ENCODE measurements around the gene TRIM74. TPM values are rescaled to one million over a fixed set of nuclear protein-coding genes. Genes with fewer than 3 reads are reported as not detected.
"Not testable (repeated sequence)": the region's sequence is repeated elsewhere in the genome, so short reads cannot be mapped to it uniquely, and the experiment has no call there.

The TRIM74 gene
- 1.0 TPM for total RNA-seq (ENCODE audit: unreplicated experiment)
- long read RNA-seq, result 0 reads

DNA sequence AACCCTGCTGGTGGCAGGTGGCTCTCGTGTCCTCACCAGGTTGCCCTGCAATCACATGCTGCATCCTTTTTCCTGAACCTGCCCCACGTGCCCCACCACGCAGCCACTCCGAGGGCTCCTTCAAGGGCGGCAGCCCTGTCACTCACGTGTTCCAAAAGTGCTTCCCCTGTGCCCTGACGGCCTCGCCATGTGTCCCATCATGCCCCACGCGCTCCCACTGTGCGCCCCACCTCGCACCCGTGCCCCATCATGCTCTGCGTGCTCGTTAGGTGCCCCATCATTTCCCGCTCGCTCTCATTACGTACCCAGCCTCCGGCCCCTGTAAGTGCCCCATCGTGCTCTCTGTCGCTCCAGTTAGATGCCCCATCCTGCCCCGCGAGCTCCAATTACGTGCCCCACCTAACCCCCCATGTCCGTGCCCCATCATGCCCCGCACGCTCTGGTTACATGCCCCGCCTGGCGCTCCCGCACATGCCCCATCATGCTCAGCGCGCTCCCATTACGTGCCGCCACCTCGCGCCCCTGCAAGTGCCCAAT lies at the start of gene TRIM74:
TSS of gene TRIM74 (minus strand) at position 487 of the 537 bp plus-strand sequence. CDS start 3,309 bp downstream, outside the sequence.
- not testable (repeated sequence) for H3K4me3 Mint-ChIP-seq (ENCODE audit: unreplicated experiment); DNase-seq (ENCODE audit: low spot score); H3K4me1 Mint-ChIP-seq (ENCODE audit: unreplicated experiment); H3K36me3 Mint-ChIP-seq (ENCODE audit: low read depth, unreplicated experiment); H3K27me3 Mint-ChIP-seq (ENCODE audit: unreplicated experiment); H3K9me3 Mint-ChIP-seq (ENCODE audit: unreplicated experiment); H3K27ac Mint-ChIP-seq (ENCODE audit: unreplicated experiment)

DNA sequence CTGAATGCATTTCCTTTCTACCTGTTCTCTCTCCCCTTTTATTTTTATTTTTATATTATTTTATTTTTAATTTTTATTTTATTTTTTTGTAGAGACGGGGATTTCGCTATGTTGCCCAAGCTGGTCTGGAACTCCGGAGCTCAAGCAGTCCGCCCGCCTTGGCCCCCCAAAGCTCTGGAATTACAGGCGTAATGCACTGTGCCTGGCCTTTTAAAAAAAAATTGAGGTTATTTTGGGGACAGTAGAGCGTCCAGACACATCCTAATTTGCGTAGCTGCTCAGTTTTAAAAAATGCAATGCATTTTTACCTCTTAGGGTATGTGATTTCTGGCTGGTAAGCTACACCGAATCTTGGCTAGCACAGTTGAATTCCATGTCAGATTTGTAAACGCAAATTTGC lies 37.2 kb upstream of the TRIM74 start:
- H3K4me1 Mint-ChIP-seq (ENCODE audit: unreplicated experiment); H3K27me3 Mint-ChIP-seq (ENCODE audit: unreplicated experiment); H3K9me3 Mint-ChIP-seq (ENCODE audit: unreplicated experiment); H3K36me3 Mint-ChIP-seq (ENCODE audit: low read depth, unreplicated experiment); H3K4me3 Mint-ChIP-seq (ENCODE audit: unreplicated experiment); H3K27ac Mint-ChIP-seq (ENCODE audit: unreplicated experiment); DNase-seq (ENCODE audit: low spot score): not testable (repeated sequence)

DNA sequence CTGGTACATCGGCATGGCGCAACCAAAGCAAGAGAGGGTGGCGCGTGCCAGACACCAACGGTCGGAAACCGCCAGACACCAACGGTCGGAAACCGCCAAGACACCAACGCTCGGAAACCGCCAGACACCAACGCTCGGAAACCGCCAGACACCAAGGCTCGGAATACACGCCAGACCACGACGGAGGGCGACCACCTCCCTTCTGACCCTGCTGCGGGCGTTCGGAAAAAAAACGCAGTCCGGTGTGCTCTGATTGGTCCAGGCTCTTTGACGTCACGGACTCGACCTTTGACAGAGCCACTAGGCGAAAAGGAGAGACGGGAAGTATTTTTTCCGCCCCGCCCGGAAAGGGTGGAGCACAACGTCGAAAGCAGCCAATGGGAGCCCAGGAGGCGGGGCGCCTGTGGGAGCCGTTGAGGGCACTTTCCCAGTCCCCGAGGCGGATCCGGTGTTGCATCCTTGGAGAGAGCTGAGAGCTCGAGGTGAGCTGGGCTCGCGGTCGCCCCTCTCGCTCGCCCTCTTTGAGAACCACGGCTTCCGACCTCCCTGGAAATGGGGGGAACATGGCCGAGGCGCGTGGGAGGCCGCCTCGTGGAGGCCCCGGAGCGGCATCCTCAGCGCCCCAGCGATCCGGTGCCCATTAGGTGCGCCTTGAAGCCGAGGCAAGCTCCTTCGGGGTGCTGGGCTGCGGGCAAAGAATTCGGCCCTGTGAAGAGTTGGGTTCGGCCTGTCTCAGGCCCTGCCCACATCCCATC lies 36.6 kb upstream of the TRIM74 start:
- not testable (repeated sequence) for H3K36me3 Mint-ChIP-seq (ENCODE audit: low read depth, unreplicated experiment); H3K27me3 Mint-ChIP-seq (ENCODE audit: unreplicated experiment); H3K9me3 Mint-ChIP-seq (ENCODE audit: unreplicated experiment); H3K4me1 Mint-ChIP-seq (ENCODE audit: unreplicated experiment)
- Mint-ChIP-seq H3K27ac (ENCODE audit: unreplicated experiment) (peak overlapping the region; percentile 92), H3K4me3 (ENCODE audit: unreplicated experiment) (peak overlapping the region; percentile 96)
- DNase-seq (ENCODE audit: low spot score), result peak; percentile 74

DNA sequence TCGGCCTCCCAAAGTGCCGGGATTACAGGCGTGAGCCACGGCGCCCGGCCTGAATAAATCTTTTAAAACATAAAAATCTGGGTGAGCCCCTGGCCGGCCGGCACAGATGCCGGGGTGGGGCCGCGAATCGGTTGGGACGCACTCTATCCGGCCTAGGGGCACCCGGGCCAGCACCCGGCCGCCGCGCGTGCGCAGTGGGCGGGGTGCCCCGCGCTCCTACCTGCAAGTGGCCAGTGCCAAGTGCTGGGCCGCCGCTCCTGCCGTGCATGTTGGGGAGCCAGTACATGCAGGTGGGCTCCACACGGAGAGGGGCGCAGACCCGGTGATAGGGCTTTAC lies 36.1 kb upstream of the TRIM74 start:
- H3K36me3 Mint-ChIP-seq (ENCODE audit: low read depth, unreplicated experiment); H3K9me3 Mint-ChIP-seq (ENCODE audit: unreplicated experiment); H3K4me1 Mint-ChIP-seq (ENCODE audit: unreplicated experiment); H3K27me3 Mint-ChIP-seq (ENCODE audit: unreplicated experiment): not testable (repeated sequence)
- peak overlapping the region; percentile 92 for H3K27ac Mint-ChIP-seq (ENCODE audit: unreplicated experiment)
- peak overlapping the region; percentile 96 for H3K4me3 Mint-ChIP-seq (ENCODE audit: unreplicated experiment)
- peak; percentile 67 for DNase-seq (ENCODE audit: low spot score)

- not testable (repeated sequence) for H3K9me3 Mint-ChIP-seq (ENCODE audit: unreplicated experiment); DNase-seq (ENCODE audit: low spot score)
Measured at GRCh38 chr7:72997887-72998468, 28.7 kb upstream of the TRIM74 start.

DNA sequence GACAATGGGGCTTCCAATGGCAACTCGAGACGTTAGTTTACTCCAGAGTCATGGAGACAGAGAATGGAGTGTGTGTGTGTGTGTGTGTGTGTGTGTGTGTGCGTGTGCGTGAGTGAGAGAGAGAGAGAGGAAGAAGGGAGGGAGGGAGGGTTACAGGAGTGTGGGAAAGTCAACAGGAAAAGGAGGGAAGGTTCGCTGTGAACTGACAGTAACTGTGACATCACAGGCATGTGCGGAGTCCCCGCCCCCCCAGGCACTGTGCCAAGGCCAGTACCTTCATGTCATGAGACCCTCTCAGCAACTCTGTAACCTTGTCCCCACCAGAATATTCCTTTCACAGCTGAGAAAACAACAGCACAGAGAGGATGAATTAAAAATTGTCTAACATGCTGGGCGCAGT lies 28.2 kb upstream of the TRIM74 start:
- H3K9me3 Mint-ChIP-seq (ENCODE audit: unreplicated experiment); H3K4me3 Mint-ChIP-seq (ENCODE audit: unreplicated experiment); H3K4me1 Mint-ChIP-seq (ENCODE audit: unreplicated experiment); H3K27me3 Mint-ChIP-seq (ENCODE audit: unreplicated experiment); H3K36me3 Mint-ChIP-seq (ENCODE audit: low read depth, unreplicated experiment): not testable (repeated sequence)
- DNase-seq (ENCODE audit: low spot score), result peak; percentile 9
- peak overlapping the region; percentile 94 for H3K27ac Mint-ChIP-seq (ENCODE audit: unreplicated experiment)

More at GRCh38 chr7:72997887-72998468, 28.7 kb upstream of the TRIM74 start:
- H3K27ac Mint-ChIP-seq (ENCODE audit: unreplicated experiment); H3K27me3 Mint-ChIP-seq (ENCODE audit: unreplicated experiment); H3K36me3 Mint-ChIP-seq (ENCODE audit: low read depth, unreplicated experiment); H3K4me1 Mint-ChIP-seq (ENCODE audit: unreplicated experiment); H3K4me3 Mint-ChIP-seq (ENCODE audit: unreplicated experiment): not testable (repeated sequence)

DNA sequence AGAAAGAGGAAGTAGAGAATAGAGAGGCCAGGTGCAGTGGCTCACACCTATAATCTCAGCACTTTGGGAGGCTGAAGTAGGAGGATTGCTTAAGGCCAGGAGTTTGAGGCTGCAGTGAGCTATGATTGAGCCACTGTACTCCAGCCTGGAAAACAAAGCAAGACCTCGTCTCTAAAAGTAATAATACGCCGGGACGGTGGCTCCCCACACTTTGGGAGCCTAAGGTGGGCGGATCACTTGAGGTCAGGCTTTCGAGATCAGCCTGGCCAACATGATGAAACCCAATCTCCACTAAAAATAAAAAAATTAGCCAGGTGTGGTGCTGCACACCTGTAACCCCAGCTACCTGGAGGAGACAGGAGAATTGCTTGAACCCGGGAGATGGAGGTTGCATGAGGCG lies 26.2 kb upstream of the TRIM74 start:
- not testable (repeated sequence) for H3K27me3 Mint-ChIP-seq (ENCODE audit: unreplicated experiment); H3K4me3 Mint-ChIP-seq (ENCODE audit: unreplicated experiment); H3K36me3 Mint-ChIP-seq (ENCODE audit: low read depth, unreplicated experiment); H3K27ac Mint-ChIP-seq (ENCODE audit: unreplicated experiment); H3K9me3 Mint-ChIP-seq (ENCODE audit: unreplicated experiment); DNase-seq (ENCODE audit: low spot score); H3K4me1 Mint-ChIP-seq (ENCODE audit: unreplicated experiment)

GRCh38 chr7:72990146-72990913 lies 21.1 kb upstream of the TRIM74 start:
- H3K9me3 Mint-ChIP-seq (ENCODE audit: unreplicated experiment); H3K4me1 Mint-ChIP-seq (ENCODE audit: unreplicated experiment); H3K4me3 Mint-ChIP-seq (ENCODE audit: unreplicated experiment); H3K27ac Mint-ChIP-seq (ENCODE audit: unreplicated experiment); H3K36me3 Mint-ChIP-seq (ENCODE audit: low read depth, unreplicated experiment); H3K27me3 Mint-ChIP-seq (ENCODE audit: unreplicated experiment): not testable (repeated sequence)
- peak; percentile 6 for DNase-seq (ENCODE audit: low spot score)

DNA sequence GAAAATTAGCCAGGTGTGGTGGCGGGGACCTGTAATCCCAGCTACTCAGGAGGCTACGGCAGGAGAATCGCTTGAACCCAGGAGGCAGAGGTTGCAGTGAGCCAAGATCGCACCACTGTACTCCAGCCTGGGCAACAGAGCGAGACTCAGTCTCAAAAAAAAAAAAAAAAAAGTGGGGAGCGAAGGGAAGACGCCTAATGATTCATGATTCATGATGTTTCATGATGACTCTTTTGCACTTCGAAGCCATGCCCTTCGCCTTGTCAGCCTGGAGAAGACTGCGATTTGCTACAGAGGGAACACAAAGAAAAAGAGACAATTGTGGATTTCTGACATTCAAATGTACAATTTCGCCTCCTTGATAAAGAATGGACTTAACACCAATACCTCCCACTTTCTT lies 12.8 kb upstream of the TRIM74 start:
- not testable (repeated sequence) for H3K27me3 Mint-ChIP-seq (ENCODE audit: unreplicated experiment)

DNA sequence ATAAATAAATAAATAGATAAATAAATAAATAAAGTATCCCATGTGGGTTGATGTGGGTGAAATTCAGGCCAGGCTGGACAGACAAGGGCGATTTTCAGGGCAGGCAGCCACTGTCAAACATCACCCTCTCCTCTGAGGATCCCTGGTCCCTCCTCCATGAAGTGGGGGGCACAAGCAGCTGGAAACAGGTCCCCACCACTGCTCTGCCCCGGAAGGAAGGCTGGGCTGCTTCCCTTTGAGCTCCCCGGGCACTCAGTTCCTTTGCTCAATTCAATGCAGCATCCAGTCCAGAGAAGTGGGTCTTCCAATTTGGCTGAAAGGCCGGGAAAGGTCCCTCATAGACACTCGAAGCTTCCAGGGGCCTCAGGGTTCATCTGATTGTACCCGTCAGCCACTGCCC lies 11.1 kb upstream of the TRIM74 start:
- not testable (repeated sequence) for DNase-seq (ENCODE audit: low spot score); H3K36me3 Mint-ChIP-seq (ENCODE audit: low read depth, unreplicated experiment); H3K4me3 Mint-ChIP-seq (ENCODE audit: unreplicated experiment); H3K4me1 Mint-ChIP-seq (ENCODE audit: unreplicated experiment); H3K9me3 Mint-ChIP-seq (ENCODE audit: unreplicated experiment); H3K27me3 Mint-ChIP-seq (ENCODE audit: unreplicated experiment); H3K27ac Mint-ChIP-seq (ENCODE audit: unreplicated experiment)

More for the DNA sequence above, 12.8 kb upstream of the TRIM74 start:
- H3K36me3 Mint-ChIP-seq (ENCODE audit: low read depth, unreplicated experiment); H3K4me1 Mint-ChIP-seq (ENCODE audit: unreplicated experiment); H3K4me3 Mint-ChIP-seq (ENCODE audit: unreplicated experiment); DNase-seq (ENCODE audit: low spot score); H3K9me3 Mint-ChIP-seq (ENCODE audit: unreplicated experiment); H3K27ac Mint-ChIP-seq (ENCODE audit: unreplicated experiment): not testable (repeated sequence)

GRCh38 chr7:72976434-72976833 lies 7.2 kb upstream of the TRIM74 start:
- H3K4me3 Mint-ChIP-seq (ENCODE audit: unreplicated experiment); H3K4me1 Mint-ChIP-seq (ENCODE audit: unreplicated experiment); H3K9me3 Mint-ChIP-seq (ENCODE audit: unreplicated experiment); DNase-seq (ENCODE audit: low spot score); H3K36me3 Mint-ChIP-seq (ENCODE audit: low read depth, unreplicated experiment); H3K27ac Mint-ChIP-seq (ENCODE audit: unreplicated experiment); H3K27me3 Mint-ChIP-seq (ENCODE audit: unreplicated experiment): not testable (repeated sequence)

All from endothelial cell (in vitro differentiated cells).